ENCODE results near the gene PTK7. TPM values are rescaled to one million over a fixed set of nuclear protein-coding genes. Genes with fewer than 3 reads are reported as not detected.
"Not testable (repeated sequence)": the region's sequence is repeated elsewhere in the genome, so short reads cannot be mapped to it uniquely, and the experiment has no call there.

The PTK7 gene
- total RNA-seq, 2 donors from 2014 or later = 8.0 to 9.7 TPM

- intact Hi-C loops (cut with DNase I, micrococcal nuclease) = loop anchor here in 1 of 2 donors (10.0 kb wide), 1 partner anchor 47 kb away; no protein-coding TSS in a partner anchor
- no peak for ATAC-seq
Observed at GRCh38 chr6:43077981-43078511, 1.9 kb downstream of the PTK7 start.

DNA sequence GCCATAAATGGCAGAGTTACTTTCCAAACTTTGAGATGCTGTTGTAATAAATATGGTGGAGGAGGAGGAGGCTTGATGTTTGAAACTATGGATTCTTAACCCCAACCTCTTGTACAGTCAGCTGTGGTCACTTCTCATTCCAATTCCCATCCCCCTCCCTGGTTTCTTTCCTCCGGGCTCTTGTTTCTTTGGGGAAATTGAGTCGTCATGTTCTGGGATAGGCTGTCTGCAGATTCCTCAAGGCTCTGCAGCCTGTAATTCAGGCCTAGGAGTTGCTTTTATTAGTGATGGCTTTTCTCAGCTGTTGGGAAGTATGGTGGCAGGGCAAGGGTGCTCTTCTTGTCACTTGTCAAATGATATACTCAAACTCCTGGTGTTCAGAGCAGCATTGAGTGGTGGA lies 2.6 kb downstream of the PTK7 start:
- DNase-seq (no peak), ATAC-seq (no peak)
- intact Hi-C loops (cut with DNase I, micrococcal nuclease) = loop anchor here in 1 of 2 donors (10.0 kb wide), 1 partner anchor 46 kb away; no protein-coding TSS in a partner anchor

More at GRCh38 chr6:43077981-43078511, 1.9 kb downstream of the PTK7 start:
- no peak for DNase-seq

- DNase-seq (no peak), ATAC-seq (no peak)
- intact Hi-C loops (cut with DNase I, micrococcal nuclease) = no loop called here
Observed at GRCh38 chr6:43081043-43081442, 4.9 kb downstream of the PTK7 start.

DNA sequence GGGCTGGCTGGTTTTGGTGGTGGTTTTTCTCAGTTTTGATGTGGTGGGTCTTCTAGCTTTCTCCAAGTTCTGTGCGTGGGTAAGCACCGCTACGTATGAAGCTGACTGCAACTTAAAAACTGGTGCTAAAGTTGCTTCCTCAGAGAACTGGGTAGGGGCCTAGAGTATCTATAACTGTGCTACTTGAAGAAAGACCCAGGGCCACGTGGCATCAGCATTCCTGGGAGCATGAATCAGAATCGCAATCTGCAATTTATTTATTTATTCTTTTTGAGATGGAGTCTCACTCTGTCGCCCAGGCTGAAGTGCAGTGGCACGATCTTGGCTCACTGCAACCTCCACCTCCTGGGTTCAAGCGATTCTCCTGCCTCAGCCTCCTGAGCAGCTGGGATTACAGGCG lies 5.8 kb downstream of the PTK7 start:
- intact Hi-C loops (cut with DNase I, micrococcal nuclease); DNase-seq; ATAC-seq: not testable (repeated sequence)

GRCh38 chr6:43082806-43083655 lies 6.9 kb downstream of the PTK7 start:
- DNase-seq (no peak), ATAC-seq (no peak)
- intact Hi-C loops (cut with DNase I, micrococcal nuclease) = no loop called here

- intact Hi-C loops (cut with DNase I, micrococcal nuclease) = no loop called here
- ATAC-seq (peak; percentile 92), DNase-seq (no peak)
Observed at GRCh38 chr6:43086022-43086658, 10.0 kb downstream of the PTK7 start.

DNA sequence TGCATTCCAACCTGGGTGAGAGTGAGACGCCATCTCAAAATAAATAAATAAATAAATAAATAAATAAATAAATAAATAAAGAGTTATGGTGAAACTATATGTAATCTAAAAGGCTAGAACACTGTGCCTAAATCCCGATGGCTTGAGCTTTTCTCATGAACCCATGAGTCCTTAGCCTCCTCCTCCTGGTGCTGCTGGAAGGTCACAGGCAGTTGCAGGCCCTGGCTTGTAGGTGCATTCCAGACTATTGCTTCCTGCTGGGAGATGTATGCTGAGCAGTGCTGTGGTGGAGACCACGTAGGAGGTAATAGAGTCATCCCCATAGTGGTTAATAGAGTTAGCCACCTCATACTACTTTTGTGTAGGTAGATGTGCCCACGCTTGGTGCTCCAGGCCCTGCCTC lies 12.5 kb downstream of the PTK7 start:
- intact Hi-C loops (cut with DNase I, micrococcal nuclease) = no loop called here
- no peak for ATAC-seq

DNA sequence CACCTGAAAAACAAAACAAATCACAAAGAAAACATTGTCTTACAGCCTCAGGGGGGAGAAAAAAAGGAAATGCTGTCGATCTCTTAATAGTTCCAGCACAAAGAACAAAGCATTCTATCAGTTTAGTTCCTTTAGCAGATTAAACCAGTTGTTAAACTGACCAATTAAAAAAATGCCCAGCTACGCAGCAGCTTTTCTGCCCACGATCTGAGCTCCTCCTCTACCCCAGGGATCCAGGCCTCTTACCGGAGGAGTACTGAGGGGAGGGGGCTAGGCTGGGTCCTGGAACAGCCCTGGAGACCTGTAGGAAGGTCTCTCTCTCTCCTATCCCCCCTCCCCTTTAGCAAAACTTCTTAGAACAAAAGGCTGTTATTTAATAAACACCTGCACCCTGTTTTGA lies 13.4 kb downstream of the PTK7 start:
- intact Hi-C loops (cut with DNase I, micrococcal nuclease) = no loop called here
- ATAC-seq (no peak), DNase-seq (no peak)

More for the DNA sequence above, 12.5 kb downstream of the PTK7 start:
- DNase-seq = no peak

- DNase-seq (no peak), ATAC-seq (peak; percentile 31)
- intact Hi-C loops (cut with DNase I, micrococcal nuclease) = no loop called here
Observed at GRCh38 chr6:43089874-43090558, 13.9 kb downstream of the PTK7 start.

GRCh38 chr6:43090559-43090956 lies 14.4 kb downstream of the PTK7 start:
- no peak for ATAC-seq
- intact Hi-C loops (cut with DNase I, micrococcal nuclease) = no loop called here
- no peak for DNase-seq

- no peak for ATAC-seq
- DNase-seq = no peak
- intact Hi-C loops (cut with DNase I, micrococcal nuclease) = no loop called here
Observed at GRCh38 chr6:43091020-43091419, 14.9 kb downstream of the PTK7 start.

DNA sequence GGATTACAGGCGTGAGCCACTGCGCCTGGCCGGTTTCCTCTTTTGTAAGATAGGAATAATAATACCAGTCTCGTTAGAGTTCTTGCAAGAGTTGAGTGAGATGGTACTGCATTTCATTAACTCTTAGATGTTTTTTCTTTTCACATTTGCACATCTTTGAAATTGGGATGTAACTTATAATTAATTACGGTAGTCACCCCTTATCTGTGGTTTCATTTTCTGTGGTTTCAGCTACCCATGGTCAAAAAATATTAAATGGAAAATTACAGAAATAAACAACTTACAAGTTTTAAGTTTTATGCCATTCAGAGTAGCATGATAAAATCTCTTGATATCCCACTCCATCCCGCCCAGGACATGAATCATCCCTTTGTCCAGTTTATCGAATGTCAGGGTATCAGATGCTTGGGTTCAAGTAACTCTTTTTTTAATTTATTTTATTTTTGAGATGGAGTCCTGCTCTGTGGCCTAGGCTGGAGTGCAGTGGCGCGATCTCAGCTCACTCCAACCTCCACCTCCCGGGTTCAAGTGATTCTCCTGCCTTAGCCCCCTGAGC lies 15.4 kb downstream of the PTK7 start:
- intact Hi-C loops (cut with DNase I, micrococcal nuclease) = no loop called here

GRCh38 chr6:43092635-43093034 lies 16.5 kb downstream of the PTK7 start:
- DNase-seq = no peak
- intact Hi-C loops (cut with DNase I, micrococcal nuclease) = no loop called here
- ATAC-seq = no peak

More for the DNA sequence above, 15.4 kb downstream of the PTK7 start:
- ATAC-seq = no peak
- DNase-seq = no peak

DNA sequence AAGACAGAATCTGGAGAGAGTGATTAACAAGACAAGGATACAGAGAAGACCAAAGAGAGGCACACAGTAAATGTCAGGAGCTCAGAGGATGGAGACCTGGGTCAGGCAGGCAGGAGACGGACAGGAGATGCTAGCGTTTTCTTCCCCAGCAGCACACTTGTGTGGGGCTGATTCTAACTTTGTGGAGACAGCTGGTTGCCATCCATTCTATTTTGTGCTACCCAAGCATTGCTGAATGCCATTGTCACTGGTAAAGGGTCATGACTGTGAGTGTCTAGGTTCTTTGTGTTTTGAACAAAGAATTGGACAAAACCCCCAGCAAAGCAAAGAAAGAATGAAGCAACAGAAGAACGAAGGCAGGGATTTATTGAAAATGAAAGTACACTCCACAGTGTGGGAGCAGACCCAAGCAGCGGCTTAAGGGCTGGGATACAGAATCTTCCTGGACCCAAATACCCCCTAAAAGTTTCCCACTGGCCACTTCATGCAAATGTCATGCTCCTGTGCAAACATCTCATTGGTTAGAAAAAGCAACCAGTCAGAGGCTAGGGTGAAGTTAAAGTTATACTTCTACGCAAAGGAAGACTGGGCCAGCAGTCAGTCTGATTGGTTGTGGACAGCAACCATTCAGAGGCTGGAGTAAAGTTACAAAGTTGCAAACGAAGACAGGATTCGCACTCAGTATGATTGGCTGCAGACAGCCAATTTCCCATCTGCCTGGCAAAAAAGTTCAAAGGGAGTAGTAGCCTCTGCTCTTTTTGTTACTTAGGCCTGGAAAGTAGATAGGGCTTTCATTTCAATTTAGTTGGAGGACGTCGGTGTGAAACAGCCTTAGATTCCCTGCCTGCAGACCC lies 17.5 kb downstream of the PTK7 start:
- intact Hi-C loops (cut with DNase I, micrococcal nuclease) = no loop called here
- DNase-seq (peak in 1 of 2 donors; percentile 46), ATAC-seq (peak; percentile 45)

GRCh38 chr6:43095939-43096338 lies 19.8 kb downstream of the PTK7 start:
- intact Hi-C loops (cut with DNase I, micrococcal nuclease) = no loop called here
- DNase-seq = no peak
- ATAC-seq = peak; percentile 43

- DNase-seq (peak in 1 of 2 donors; percentile 16), ATAC-seq (peak; percentile 69)
- intact Hi-C loops (cut with DNase I, micrococcal nuclease) = no loop called here
Observed at GRCh38 chr6:43096451-43097097, 20.5 kb downstream of the PTK7 start.

GRCh38 chr6:43097098-43097489 lies 21.0 kb downstream of the PTK7 start:
- intact Hi-C loops (cut with DNase I, micrococcal nuclease) = no loop called here

DNA sequence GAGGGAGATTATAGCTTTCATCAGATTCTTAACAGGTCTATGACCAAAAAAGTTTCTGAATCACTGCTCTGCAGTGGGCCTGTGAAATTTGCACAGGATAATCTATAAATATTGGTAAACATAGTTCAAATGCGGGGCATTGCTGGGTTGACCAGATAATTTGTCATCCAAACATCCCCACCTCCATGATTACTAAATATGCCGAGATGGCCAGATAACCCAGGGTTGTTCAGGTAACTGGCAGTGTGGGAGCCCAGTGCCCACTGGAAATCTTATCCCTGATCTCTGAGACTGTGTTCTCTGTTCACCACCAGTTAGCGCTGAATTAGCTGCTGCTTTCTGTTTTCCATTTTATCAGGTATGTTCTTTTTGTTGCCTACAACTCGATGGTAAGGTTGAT lies 21.4 kb downstream of the PTK7 start:
- no peak for DNase-seq
- no peak for ATAC-seq
- intact Hi-C loops (cut with DNase I, micrococcal nuclease) = no loop called here

More at GRCh38 chr6:43097098-43097489, 21.0 kb downstream of the PTK7 start:
- ATAC-seq (no peak), DNase-seq (no peak)
